Forelimb muscle (tissue), 1 donor: ENCODE results near the gene DMGDH. TPM values are rescaled to one million over a fixed set of nuclear protein-coding genes. Genes with fewer than 3 reads are reported as not detected.

ENCODE experiments used
- DNase-seq: peaks from one replicate; pipeline ENCODE4 v3.0.0-alpha.2; 2013; ENCODE audit warnings: low read depth
- polyA plus RNA-seq: library from polyadenylated mRNA; unstranded; fragments of 120-200 nt; gene quantifications from one replicate; pipeline ENCODE4 v1.2.1, GENCODE V29; 2013; ENCODE audit not compliant: insufficient read length

Gene DMGDH
- polyA plus RNA-seq = 1.9 TPM

DNA sequence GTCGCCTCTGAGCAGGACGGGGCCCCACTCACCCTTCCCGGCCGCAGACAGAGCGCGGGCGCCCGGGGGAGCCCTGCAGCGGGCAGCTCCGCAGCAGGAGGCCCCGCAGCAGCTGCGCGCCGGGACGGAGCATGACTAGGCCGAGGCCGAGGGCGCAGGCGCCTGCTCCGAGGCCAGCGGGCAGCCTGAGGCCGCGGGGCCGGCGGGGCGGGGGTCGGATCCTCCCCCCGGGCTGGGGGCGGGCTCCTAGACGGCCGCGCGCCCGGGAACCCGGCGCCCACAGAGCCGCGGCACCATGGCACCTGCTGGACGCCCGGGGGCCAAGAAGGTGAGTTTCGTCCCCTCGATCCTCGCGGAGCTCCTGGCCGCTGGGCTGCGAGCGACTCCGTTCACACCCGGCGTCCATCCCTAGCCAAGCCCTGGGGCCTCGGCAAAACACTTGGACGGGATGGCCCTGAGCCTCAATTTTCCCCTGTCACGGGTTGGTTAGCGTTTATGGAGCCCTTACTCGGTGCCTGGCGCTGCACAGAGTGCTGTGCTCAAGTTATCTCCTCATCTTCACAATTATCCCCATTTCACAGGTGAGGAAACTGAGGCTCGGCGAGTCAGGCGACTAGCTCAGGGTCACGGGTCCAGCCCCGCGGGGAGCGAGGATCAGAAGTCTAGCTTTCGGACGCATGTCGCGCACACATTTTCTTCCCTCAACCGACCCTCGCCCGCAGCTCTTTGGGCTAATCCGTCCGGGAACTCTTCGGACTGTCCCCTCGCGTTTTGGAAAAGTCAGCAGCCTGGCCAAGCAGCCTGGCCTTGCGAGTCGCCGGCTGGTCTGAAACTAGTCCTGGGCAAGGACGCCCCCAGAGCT lies at the start of gene DMGDH, which contains the start of gene BHMT2:
Gene DMGDH (minus strand): TSS at position 187 of the 862 bp plus-strand sequence. CDS start 54 bp downstream, at position 133.
Gene BHMT2 (plus strand): TSS at position 280 of the 862 bp plus-strand sequence. CDS start 16 bp downstream, at position 296.
- no peak for DNase-seq

- DNase-seq = no peak
These were observed 43.2 kb upstream of the DMGDH start for GRCh38 chr5:79112703-79113058.

- no peak for DNase-seq
These were observed 42.7 kb upstream of the DMGDH start for GRCh38 chr5:79111960-79112702.

DNA sequence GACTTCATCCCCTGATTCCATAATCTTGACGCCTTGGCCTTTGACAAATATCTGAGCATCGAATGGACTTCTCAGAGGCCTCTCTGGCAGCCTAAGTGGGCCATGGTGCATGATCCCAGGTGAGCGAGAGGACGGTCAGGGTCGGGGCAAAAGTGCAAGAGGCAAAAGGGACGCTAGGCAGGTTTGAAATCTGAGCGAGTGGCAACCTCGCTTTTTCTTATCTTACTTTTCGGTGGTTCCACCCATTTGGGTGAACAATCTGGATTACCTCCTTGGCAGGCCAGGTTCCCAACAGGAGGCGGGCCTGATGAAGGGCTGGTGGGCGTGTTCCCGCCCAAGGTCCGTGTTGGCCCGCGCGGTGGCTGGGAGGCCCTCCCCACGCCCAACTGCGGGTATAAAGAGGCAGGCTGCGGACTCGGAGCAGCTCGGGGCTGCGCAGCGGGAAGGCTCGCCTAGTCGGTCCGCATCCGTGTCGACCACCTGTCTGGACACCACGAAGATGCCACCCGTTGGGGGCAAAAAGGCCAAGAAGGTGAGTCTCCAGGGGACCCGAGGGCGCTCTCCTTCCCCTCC lies 42.0 kb upstream of the DMGDH start, which contains the start of gene BHMT:
Gene BHMT (plus strand): TSS at position 423 of the 573 bp plus-strand sequence. CDS start 77 bp downstream, at position 500.
- DNase-seq = no peak

- no peak for DNase-seq
These were observed 40.3 kb upstream of the DMGDH start for GRCh38 chr5:79109527-79110492.

DNA sequence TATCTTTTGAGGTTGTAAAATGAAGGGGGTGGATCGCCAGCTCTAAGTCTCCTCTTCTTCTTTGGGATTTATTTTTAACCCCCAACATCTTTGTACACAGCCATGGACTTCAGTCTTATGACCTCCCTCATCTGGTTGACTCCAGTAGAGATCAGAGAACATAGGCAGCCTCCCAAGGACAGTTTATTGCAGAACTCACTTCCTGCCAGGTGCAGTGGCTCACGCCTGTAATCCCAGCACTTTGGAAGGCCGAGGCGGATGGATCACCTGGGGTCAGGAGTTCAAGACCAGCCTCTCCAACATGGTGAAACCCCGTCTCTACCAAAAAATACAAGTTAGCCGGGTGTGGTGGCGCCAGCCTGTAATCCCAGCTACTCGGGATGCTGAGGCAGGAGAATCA lies 39.3 kb upstream of the DMGDH start:
- DNase-seq = no peak

GRCh38 chr5:79108086-79108485 lies 38.6 kb upstream of the DMGDH start:
- no peak for DNase-seq

DNA sequence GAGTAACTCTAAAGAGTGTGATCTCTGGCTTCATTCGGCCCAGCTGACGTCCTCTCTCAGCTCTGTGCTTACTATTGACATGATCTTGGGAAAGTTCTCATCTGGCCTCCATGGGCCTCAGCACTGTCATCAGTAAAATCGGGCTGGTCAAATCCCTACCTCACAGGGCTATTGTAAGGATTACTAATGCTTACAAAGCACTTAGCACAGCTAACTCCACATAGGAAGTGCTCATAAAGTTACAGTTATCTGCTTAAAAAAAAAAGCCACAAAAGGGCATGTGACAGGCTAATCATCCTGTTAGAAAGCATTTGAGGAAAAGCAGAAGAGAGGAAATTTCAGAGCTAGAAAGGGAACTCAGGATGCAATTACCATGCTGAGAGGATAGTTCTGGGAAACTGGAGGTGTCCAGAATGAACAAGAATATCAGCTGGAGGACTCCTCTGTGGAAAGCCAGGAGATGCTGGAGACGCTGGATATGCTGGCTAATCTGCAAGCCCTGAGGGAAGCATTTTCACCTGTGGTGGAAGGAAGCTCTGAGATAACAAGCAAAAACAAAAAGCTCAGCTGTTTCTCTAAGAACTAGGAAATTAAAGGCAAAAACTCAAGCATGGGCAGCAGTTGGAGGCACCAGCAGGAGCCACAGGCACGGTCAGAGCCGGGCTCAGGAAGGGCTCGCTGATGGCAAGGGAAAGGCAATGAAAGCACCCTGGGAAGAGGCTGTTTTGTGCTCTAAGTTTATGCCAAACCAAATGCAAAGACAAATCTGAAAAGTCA lies 37.7 kb upstream of the DMGDH start:
- no peak for DNase-seq

GRCh38 chr5:79105868-79106267 lies 36.4 kb upstream of the DMGDH start:
- DNase-seq = no peak

GRCh38 chr5:79093762-79094161 lies 24.3 kb upstream of the DMGDH start:
- no peak for DNase-seq

- DNase-seq = no peak
These were observed 21.6 kb upstream of the DMGDH start for GRCh38 chr5:79091064-79091463.

DNA sequence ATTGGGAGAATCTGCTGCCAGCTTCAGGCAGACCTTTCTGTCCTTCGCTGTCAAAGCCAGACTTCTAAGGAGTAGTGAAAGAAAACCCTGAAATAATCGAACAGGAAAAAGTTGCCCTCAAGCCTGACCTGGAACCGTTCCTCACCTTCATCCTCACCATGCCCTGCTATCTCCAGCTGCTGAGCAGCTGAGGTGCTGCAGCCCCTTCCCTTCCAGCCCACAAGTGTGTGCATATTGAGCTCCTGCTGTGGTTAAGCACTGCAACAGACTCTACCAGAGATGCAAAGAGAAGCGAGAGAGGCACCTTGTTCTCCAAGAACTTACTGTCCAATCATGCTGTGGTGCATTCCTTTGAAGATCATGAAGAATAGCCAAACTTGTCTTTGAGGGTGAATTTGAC lies 19.0 kb upstream of the DMGDH start:
- no peak for DNase-seq

GRCh38 chr5:79086116-79086515 lies 16.6 kb upstream of the DMGDH start:
- no peak for DNase-seq

DNA sequence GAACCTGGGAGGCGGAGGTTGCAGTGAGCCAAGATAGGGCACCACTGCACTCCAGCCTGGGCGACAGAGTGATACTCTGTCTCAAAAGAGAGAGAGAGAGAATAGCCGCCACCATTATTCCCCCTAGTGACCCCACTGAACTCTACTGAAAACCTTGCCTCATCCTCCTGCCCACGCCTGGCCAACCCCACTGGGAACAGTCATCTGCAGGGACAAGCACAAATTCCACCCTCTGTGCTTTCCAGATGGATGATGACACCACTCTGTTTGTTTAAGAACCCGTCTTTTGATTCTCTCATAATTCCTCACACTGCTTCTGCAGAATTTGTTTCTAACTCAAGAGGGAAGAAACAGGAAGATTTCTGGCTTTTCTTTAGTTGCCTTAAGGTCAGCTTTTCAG lies 12.3 kb upstream of the DMGDH start:
- DNase-seq = no peak

DNA sequence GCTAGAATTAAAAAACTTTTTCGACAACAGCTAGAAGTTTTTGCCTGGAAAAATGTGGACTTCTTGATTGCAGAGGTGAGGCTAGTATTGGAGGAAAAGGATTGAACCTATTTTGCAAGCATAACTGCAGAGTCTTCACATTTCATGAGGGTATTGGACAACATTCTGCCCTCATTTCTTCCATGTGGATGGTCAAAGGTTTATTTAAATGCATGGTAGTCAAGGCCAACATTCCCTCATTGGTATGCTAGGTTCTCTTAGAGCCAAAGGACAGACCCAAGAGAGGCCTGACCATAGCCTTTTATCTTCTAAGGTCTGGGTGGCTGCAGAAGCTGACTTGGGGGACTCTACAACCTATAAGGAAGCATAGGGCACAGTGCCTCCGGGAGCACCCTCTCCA lies 11.3 kb upstream of the DMGDH start:
- DNase-seq = no peak

- DNase-seq = no peak
These were observed 8.3 kb upstream of the DMGDH start for GRCh38 chr5:79077680-79078365.

DNA sequence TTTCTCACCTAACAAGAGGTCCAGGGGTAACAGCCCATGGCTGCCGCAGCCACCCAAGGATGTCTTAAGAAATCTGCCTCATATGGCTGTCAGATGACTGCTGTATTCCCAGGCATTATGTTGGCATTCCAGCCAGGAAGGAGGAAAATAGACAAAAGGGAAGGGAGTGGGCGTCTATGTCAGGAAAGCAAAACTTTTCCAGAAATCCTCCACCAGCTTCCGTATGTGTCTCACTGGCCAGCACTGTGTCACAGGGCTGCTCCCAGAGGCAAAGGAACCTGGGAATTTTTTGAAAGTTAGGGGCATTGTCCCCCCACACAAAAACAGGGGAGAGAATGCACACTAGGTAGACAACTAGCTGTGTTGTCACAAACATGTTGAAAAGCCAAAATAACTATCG lies 7.3 kb upstream of the DMGDH start:
- no peak for DNase-seq

DNA sequence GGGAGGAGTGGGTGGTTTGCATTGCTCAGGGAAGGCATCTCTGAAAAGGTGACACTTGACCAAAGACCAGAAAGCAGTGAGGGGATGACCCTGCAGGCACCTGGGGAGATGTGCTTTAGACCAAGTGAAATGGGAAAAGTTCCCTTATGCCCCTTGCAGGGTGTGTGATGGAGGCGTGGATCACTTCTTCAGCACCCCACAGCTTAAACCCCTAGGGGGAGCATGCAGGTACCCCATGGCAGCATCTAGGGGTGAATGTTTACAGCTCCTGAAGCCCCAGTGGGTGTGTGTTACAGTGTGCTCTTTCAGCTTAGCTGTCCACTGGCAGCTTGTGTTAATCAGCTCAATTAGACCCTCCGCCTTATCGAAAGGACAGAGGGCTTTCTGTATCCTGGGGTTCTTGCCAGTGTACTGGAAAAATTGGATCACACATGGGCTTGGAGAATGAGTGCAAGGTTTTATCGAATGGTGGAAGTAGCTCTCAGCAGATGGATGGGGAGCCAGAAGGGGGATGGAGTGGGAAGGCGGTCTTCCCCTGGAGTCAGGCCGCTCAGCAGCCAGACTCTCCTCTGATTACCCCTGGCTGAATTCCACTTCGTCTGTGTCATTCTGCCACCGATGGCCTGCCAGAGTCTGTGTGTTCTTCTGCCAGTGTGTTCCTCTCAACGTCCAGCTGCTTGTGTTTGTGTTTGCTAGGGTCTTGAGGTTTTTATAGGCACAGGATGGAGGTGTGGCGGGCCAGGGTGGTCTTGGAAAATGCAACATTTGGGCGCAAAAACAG lies 6.4 kb upstream of the DMGDH start:
- no peak for DNase-seq

GRCh38 chr5:79074641-79075040 lies 5.2 kb upstream of the DMGDH start:
- no peak for DNase-seq
